Posterior vena cava (tissue), 2 donors: ENCODE measurements around the gene SDR42E2. TPM values are rescaled to one million over a fixed set of nuclear protein-coding genes. Genes with fewer than 3 reads are reported as not detected.
"Not testable (repeated sequence)": the region's sequence is repeated elsewhere in the genome, so short reads cannot be mapped to it uniquely, and the experiment has no call there.

Experiments
- DNase-seq: peaks from one replicate; pipeline ENCODE4 v3.0.0-alpha.2; 2020; ENCODE audit warnings: low spot score
- intact Hi-C, 2 donors: fragments of 100-400 bp; cut with DNase I; formaldehyde crosslinking; loops; one replicate each; pipeline versions ENCODE4 v1.14.1 to v1.14.2; 2022 to 2023
- total RNA-seq, 2 donors: library from RNA; stranded (reverse); fragmentation: NEBNext Ultra II Directional; extraction: Animal tissue kit (Norgen Biotek cat#: 25700); gene quantifications; one replicate each; pipeline ENCODE4 v1.2.1, GENCODE V29; 2021
- donor health status: DM: yes; HTN: yes; CAD: no.
- donor health status: DM: yes; HTN: yes; CAD: no.

SDR42E2 gene
- total RNA-seq, 2 donors from 2014 or later, result not detected

DNA sequence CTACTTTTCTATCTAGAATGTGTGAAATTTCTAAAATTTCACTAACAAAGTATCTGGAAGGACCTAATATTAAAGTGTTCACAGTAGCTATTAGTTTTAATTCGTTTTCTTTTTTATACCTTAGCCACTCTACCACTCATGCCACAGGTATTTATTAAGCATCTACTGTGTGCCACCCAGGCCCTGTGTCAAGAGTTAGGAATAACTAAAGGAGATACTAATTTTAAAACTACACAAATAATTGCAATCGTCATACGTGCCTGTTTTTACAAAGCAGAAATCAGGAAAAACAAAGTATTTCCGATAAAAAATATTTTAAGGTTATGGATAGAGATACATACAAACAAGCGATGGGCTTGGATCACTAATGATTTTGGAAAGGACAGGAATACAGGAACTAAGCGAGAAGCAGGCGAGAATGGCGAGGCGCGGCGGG is 43.3 kb downstream of the SDR42E2 start:
- intact Hi-C loops, result loop anchor here in 1 of 2 donors (5.0 kb wide), 1 partner anchor 87 kb away; no protein-coding TSS in a partner anchor

DNA sequence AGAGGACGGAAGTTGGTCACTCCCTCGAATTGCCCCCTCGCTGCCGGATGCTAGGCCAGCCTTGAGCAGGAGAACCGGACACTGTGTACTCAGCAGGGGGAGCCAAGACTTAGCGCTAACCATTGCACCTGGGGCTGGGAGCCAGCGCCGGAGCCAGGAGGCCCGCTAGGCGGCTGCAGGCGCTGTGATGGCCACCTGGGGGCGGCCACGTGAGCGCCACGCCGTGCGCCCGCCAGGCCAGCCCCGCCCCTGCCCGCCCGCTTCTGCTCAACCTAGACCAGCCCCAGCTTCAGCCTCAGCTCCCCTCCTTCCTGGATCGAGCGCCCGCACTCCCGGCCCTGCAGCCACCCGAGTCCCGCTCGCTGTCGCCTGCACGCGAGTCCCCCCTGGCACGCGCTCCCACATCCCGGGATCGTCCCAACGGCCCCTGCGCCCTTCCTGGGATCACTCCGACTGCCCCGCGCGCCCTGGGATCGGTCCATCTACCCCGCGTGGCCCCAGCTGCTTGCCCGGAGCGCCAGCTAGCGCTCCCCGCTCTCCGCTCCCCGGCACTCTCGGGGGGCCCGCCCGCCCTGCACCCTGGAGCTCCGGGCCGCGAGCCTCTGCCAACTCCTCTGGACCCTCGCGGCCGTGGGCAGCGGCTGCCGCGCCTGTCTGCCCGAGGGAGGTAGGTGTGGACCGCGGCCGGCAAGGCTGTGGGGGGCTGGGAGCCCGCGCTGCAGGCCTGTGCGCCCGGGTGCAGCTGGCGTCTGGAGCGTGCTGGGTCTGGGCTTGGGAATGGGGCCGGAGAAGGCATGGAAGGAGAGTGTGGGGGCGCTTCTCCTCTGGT is 43.9 kb downstream of the SDR42E2 start, which contains the start of gene EEF2K:
EEF2K (plus strand) TSS at position 266 of the 829 bp plus-strand sequence. CDS start 19,452 bp downstream, outside the sequence.
- intact Hi-C loops, result loop anchor here in 1 of 2 donors (5.0 kb wide), 1 partner anchor 86 kb away; no protein-coding TSS in a partner anchor
- DNase-seq, result peak; percentile 97

More for the DNA sequence above, 43.3 kb downstream of the SDR42E2 start:
- no peak for DNase-seq

DNA sequence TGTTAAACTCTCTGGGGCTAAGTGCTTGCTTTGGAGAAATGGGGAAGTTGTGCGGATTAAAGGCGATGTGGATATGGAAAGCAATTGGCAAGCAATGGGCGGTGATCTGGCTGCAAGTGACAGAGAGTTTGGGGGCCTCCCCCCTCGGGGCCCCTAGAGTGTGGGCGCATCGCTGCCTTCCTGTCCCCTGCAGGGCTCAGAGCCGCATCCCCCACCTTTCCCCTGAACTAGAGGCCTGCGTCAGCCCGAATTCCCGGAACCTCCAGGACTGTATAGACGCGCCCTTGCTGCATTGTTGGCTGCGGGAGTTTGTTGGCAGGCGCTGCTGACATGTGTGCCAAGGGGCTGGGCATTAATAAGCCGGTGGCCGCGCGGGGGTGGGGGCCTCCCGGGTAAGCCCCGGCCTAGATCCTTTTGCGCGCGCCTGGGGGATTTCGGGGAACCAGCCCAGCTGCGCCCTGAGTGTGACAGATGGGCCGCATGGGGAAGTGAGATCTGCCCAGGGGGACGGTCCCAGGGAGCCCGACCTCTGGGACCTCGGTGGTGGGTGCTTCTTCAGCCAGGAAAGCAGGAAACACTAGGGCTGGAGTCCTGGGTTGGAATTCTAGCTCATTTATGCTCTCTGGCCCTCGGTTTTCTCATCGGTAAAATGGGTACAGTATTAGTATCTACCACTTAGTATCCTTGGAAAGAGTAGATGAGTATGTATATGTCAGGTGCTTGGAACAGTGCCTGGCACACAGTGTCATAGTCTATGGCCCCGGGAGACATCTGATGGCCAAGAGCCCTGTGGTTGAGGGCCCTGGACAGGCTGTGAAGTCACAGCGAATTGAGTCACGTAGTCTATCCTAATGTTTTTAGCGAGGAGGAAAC is 44.8 kb downstream of the SDR42E2 start:
- DNase-seq, result peak; percentile 95
- intact Hi-C loops, result loop anchor here in 1 of 2 donors (5.0 kb wide), 1 partner anchor 85 kb away; no protein-coding TSS in a partner anchor

DNA sequence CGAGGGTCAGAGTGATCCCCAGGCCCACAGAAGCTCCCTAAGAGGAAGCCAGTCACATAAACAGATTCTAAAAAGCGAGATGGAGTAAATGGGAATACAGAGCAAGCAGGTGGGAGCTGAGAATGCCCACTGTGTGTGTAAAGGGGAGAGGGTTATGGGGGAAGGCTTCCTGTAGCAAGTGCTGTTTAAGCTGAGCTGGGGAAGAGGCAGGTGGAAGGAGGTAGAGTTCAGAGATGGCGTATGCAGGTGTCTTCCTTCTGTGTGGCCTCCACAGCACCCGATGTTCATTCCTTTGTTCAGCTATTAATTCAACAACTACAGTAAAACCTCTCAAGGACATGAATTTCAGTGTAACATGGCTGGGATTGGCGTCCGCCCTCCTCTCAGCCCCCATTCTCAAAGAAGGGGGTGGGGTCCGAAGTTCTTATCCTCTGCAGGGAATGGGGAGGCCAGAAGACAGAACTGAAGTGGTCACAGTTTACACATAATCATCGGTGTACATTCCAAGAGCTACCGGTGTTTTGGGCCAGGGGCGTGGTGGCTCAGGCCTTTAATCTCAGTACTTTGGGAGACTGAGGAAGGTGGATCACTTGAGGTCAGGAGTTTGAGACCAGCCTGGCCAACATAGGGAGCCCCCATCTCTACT is 45.5 kb downstream of the SDR42E2 start:
- intact Hi-C loops, result loop anchor here in 1 of 2 donors (5.0 kb wide), 1 partner anchor 84 kb away; no protein-coding TSS in a partner anchor
- DNase-seq, result no peak

DNA sequence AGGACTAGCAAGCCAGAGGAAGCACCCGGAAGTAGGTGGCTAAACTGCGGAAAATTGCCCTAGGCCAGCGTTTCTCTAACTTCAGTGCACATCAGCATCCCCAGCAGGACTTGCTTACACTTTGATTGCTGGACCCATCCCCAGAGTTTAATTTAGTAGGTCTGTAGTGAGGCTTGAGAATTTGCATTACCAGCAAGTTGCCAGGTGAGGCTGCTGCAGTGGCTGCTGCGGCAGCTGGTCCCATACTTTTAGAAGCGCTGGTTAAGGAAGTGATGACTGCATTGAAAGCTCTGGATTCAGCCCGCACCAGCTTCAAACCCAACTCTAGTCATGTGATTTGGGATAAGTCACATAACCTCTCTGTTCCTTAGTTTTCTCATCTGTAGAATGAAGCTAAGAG is 48.0 kb downstream of the SDR42E2 start:
- intact Hi-C loops, result loop anchor here in 1 of 2 donors (10.0 kb wide), 1 partner anchor 65 kb away; no protein-coding TSS in a partner anchor

DNA sequence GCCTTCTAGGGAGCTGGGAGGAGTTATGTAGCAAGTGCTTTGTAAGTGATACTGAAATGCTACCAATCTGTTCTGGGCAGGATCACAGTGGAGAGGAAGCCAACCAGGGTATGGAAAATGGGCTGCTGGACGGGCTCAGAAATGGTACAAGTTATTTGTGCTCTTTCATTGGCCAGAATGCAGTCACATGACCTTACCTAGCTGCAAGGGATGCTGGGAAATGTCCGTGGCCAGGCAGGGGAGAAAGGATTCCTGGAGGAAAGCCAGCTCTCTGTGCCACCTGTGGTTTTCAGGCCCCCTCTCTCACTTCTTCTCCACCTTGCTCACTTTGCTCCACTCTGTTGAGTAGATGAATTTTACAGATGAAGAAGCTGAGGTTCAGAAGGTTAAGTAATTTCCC is 48.5 kb downstream of the SDR42E2 start:
- intact Hi-C loops, result loop anchor here in 1 of 2 donors (10.0 kb wide), 1 partner anchor 64 kb away; no protein-coding TSS in a partner anchor
- no peak for DNase-seq

More for the DNA sequence above, 48.0 kb downstream of the SDR42E2 start:
- no peak for DNase-seq

DNA sequence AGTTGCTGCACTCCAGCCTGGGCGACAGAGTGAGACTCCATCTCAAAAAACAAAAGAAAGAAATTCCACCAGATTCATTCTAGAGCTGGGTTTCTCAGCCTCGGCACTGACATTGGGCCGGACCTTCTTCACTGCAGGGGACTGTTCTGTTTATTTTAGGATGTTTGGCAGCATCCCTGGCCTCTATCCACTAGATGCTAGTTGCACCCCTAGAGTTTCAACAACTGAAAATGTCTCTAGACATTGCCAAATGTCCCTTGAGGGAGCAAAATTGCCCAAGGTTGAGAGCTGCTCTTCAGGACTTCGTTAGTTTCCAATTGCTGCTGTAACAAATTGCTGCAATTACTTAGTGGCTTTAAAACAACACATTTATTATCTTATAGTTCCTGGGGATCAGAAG is 50.9 kb downstream of the SDR42E2 start:
- no peak for DNase-seq
- intact Hi-C loops, result loop anchor here in 1 of 2 donors (10.0 kb wide), 1 partner anchor 62 kb away; no protein-coding TSS in a partner anchor

DNA sequence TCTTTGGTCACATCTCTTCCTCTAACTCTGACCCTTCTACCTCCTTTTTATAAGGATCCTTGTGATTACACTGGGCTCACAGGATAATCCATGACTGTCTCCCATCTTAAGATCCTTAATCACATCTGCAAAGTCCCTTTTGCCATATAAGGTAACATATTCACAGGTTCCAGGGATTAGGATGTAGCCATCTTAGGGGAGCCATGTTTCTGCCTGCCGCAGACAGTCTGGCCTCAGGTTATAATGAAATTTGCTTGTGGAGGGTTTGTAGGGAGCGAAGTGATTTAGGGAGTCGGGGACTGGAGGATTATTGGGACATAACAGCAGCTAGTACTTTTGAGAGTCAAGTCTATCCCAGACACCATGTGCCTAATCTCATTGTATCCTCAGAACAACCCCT is 51.5 kb downstream of the SDR42E2 start:
- no peak for DNase-seq
- intact Hi-C loops, result loop anchor here in 1 of 2 donors (10.0 kb wide), 1 partner anchor 61 kb away; no protein-coding TSS in a partner anchor

DNA sequence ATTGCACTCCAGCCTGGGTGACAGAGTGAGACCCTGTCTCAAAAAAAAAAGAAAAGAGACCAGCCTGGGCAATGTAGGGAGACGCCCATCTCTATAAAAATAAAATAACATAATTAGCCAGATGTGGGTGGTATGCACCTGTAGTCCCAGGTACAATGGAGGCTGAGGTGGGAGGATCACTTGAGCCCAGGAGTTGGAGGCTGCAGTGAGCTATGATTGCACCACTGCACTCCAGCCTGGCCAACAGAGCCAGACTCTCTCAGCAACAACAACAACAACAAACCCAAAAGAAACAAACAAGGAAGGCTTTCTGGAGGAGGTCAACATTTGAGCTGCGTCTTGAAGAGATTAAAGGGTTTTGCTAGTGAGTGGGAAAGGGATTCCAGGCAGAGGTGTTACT is 52.1 kb downstream of the SDR42E2 start:
- intact Hi-C loops, result loop anchor here in 1 of 2 donors (10.0 kb wide), 1 partner anchor 60 kb away; no protein-coding TSS in a partner anchor
- DNase-seq, result no peak

DNA sequence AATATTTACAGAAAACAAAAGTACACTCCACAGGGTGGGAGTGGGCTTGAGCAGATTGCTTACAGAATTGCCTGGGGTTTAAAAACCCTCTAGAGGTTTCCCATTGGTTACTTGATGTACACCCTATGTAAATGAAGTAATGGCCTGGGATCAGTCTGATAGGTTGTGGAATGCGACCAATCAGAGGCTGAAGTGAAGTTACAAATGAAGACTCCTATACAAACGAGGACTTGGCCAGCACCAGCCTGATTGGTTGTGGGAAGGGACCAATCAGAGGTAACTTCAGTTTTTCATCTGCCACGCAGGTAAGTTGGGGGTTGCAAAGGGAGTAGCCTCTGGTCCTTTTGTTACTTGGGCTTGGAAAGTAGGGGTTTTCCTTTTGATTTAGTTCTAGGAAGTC is 52.6 kb downstream of the SDR42E2 start:
- no peak for DNase-seq
- intact Hi-C loops, result loop anchor here in 1 of 2 donors (5.0 to 10.0 kb wide), 2 partner anchors 60 to 667 kb away; no protein-coding TSS in a partner anchor

DNA sequence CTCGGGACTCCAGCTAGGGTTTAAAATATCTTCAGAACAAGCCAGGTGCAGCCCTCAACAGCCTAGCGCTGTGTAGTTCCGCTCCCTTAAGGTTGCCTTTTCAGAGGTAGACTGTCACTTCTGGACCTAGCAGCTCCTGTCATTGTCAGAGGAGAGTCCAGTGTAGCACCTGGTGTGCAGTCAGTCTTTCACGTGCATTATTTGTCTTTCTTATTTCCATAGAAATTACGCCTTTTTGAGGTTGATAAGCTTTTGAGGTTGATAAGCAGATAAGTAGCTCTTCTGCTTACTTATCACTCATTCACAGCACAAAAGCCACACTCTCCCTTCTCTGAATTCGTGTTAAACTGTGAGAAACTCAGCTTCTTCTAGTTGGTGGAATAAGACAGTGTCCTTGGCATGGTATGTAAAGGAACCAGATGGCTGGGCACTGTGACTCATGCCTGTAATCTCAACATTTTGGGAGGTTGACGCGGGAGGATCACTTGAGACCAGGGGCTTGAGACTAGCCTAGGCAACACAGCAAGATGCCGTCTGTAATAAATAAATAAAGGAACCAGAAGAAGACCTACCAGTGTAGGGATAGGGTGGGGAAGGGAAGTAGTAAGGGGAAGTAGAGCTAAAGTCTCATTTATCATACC is 54.0 kb downstream of the SDR42E2 start:
- no peak for DNase-seq
- intact Hi-C loops, result loop anchor here in 1 of 2 donors (5.0 to 10.0 kb wide), 2 partner anchors 58 to 666 kb away; no protein-coding TSS in a partner anchor

DNA sequence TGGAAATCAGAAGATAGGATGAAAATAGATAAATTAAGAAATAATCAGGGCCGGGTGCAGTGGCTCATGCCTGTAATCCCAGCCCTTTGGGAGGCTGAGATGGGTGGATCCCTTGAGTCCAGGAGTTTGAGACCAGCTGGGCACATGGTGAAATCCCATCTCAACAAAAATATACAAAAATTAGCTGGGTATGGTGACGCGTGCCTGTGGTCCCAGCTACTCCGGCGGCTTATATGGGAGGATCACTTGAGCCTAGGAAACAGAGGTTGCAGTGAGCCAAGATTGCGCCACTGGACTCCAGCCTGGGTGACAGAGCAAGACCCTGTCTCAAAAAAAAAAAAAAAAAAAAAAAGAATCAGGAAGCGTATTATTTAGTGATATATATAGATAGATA is 54.5 kb downstream of the SDR42E2 start:
- DNase-seq, result not testable (repeated sequence)
- intact Hi-C loops, result loop anchor here in 1 of 2 donors (5.0 to 10.0 kb wide), 2 partner anchors 58 to 665 kb away; no protein-coding TSS in a partner anchor

DNA sequence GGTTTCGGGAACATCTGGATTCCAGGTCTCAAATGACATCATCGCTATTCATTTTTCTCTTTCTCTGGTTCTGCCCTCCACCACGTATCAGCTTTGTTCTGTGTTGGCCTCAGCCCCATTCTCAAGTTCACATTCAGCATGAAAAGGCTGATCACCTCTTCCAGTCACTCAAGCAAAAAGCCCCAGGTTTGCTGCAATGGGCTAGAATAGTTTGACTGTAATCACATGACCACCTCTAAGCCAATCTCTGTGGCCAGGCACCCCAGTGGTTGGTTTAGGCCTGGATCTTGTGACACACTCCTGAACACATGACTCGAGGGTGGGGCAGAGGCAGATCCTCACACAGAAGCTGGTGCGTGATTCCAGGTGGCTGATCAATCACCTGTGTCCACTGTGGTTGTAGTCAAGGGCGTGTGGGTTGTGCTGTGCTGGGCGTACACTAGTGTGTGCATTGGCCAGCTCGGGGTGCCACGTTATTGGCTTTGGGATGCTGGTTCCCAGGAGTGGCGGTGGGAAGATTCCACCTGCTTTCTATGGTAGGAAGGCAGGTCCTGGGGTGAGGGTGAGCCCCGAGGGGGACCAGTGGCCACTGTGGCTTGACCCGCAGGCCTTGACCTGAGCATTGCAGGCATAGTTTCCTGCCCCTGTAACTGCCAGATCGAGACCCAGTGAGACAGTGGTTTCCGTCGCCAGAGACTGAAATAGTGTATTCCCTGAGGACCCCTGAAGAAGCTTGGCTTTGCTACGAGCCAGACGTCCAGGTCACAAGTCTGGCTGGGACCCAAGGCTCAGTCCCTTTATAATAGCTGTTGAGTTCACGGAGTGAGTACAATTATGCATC is 55.8 kb downstream of the SDR42E2 start:
- no peak for DNase-seq
- intact Hi-C loops, result loop anchor here in 1 of 2 donors (5.0 to 10.0 kb wide), 2 partner anchors 57 to 664 kb away; no protein-coding TSS in a partner anchor

DNA sequence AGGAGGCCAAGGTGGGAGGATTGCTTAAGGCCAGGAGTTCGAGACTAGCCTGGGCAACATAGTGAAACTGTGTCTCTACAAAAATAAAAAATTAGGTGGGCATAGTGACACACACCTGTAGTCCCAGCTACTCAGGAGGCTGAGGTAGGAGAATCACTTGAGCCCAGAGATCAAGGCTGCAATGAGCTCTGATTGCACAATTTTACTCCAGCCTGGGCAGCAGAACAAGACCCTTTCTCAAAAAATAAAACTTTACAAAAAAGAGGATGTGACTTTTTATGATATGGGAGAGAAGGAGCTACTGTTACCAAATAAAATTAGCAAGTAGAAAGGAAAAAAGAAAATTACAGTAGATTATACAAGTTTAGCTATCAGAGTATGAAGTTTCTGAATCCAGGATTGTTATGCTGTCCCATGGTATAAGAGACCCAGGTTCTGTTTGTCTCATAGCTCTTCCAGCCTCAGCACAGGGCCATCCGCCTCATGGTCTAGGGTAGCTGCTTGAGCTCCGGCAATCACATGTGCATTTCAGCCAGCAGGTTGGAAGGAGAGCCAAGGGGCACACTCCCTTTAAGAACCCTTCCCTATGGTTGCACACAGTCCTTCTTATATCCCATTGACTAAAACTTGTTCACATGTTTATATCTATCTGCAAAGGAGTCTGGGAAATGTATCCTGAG is 57.2 kb downstream of the SDR42E2 start:
- no peak for DNase-seq
- intact Hi-C loops, result loop anchor here in 1 of 2 donors (5.0 to 10.0 kb wide), 2 partner anchors 55 to 663 kb away; no protein-coding TSS in a partner anchor

DNA sequence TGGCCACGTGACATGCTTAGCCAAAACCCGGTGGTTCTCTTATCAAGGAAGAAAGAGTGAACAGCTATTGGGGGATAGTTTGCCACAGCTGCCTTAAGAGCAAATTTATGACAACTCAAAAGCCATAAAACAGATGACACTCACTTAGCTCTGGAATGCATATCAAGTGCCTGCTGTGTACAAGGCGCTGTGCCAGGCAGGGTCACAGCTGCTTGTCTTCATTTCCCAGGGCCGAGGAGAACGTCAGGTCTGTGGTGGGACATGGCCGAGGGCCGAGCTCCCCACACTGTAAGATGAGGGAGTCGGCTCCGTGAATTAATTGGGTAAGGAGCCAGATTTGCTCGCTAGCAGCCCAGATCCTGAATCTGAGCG is 57.7 kb downstream of the SDR42E2 start:
- DNase-seq, result no peak
- intact Hi-C loops, result no loop called here

DNA sequence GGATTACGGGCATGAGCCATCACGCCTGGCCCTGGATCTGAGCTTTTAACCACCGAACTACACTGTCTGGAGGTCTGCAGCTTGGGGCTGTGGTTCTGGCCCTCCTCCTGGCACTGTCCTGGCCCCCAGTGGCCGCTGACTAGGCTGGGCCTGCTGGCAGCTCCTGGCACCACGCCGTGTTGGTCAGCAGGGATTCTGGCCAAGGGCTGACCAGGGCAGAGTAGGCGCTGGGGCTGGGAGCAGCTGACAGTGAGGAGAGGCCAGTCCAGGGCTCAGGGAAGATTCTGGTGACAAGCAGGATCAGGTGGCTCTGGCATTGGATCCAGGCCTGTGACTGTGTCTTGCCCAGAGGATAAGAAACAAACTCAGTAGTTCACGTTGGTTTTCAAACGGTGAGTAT is 58.4 kb downstream of the SDR42E2 start:
- DNase-seq, result no peak
- intact Hi-C loops, result no loop called here
